Bronchial epithelial cell (primary cell): ENCODE data around the gene SOBP. TPM values are rescaled to one million over a fixed set of nuclear protein-coding genes. Genes with fewer than 3 reads are reported as not detected.

Experiments
- DNase-seq: peaks from one replicate; pipeline ENCODE4 v3.0.0-alpha.2; 2010; ENCODE audit warnings: low read depth
- FAIRE-seq: peaks from 2 replicates; lab custom pipeline; 2011; peaks lifted over from hg19 to GRCh38; lab: Jason Lieb, UNC
- H3K27me3 ChIP-seq: 2 replicates; pipeline ENCODE4 v1.5.1; 2011; ENCODE audit warnings: low read length; ENCODE audit not compliant: control insufficient read depth, insufficient read depth
- H3K36me3 ChIP-seq: 2 replicates; pipeline ENCODE4 v1.5.1; 2011; ENCODE audit warnings: low read length; ENCODE audit not compliant: control insufficient read depth, insufficient read depth
- H3K4me3 ChIP-seq: 2 replicates; pipeline ENCODE4 v1.5.1; 2011; ENCODE audit warnings: mild to moderate bottlenecking, low read depth, low read length, control low read depth
- CTCF ChIP-seq: IDR thresholded peaks from 2 replicates; pipeline ENCODE4 v1.5.1; 2011; ENCODE audit warnings: mild to moderate bottlenecking, moderate library complexity, low read length, control low read depth, inconsistent platforms; ENCODE audit not compliant: insufficient read depth, severe bottlenecking
- total RNA-seq: library from RNA; depleted of rRNA; stranded (reverse); fragments of >200 nt; gene quantifications from 2 replicates; pipeline ENCODE4 v1.2.1, GENCODE V29; 2014

SOBP gene
- total RNA-seq, 1 donor from 2014 or later = 0.26 TPM

- TF ChIP-seq CTCF = no peak
- no peak overlapping the region for H3K4me3 ChIP-seq
- no peaks in the 10 kb centered on the region for H3K36me3 ChIP-seq
- DNase-seq (no peak), FAIRE-seq (no peak)
- H3K27me3 ChIP-seq = no peaks in the 10 kb centered on the region
Measured at GRCh38 chr6:107637316-107638315, 147.7 kb downstream of the SOBP start.

DNA sequence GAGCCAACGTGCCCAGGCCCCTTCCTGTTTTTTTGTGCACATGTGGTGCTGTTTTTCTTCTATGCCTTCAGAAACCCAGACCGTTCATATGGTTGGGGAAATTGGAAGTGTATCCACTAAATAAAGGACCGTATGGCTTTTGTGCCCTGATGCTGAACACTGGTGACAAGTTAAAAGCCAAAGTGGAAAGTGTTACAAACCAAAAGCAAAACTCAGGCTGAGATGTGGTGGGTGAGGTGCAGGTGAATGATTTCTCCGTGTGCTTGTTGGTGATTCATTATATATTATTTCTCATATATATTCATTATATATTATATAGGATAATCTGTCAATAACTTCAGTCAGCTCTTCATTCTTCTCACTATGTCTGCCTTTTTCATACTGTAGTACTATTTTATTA lies 148.6 kb downstream of the SOBP start:
- Histone ChIP-seq H3K36me3 (no peaks in the 10 kb centered on the region), H3K4me3 (no peak overlapping the region), H3K27me3 (no peaks in the 10 kb centered on the region)
- no peak for TF ChIP-seq CTCF
- DNase-seq (no peak), FAIRE-seq (no peak)

DNA sequence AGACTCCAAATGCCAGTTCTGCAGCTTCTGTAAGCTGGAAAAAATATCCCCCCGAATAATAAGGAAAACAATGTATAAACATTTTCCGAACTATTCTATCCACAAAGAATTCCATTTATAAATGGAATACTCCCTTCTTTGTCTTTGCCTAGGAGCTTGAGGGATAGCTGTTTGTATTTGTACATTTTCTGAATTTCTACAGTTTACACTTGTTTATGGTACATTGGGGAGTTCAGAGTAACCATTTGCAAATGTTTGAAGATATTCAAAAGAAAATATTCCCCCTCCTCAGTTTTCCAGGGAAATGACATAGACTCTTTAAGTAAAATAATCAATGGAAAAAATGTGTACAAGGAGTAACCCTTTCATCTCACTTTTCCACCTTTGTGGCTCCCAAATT lies 149.6 kb downstream of the SOBP start:
- Histone ChIP-seq H3K36me3 (no peaks in the 10 kb centered on the region), H3K27me3 (no peaks in the 10 kb centered on the region), H3K4me3 (no peak overlapping the region)
- TF ChIP-seq CTCF = no peak
- no peak for FAIRE-seq
- no peak for DNase-seq

GRCh38 chr6:107641071-107641470 lies 151.2 kb downstream of the SOBP start:
- no peaks in the 10 kb centered on the region for H3K36me3 ChIP-seq
- DNase-seq (no peak), FAIRE-seq (no peak)
- H3K4me3 ChIP-seq = no peak overlapping the region
- no peaks in the 10 kb centered on the region for H3K27me3 ChIP-seq
- TF ChIP-seq CTCF = no peak

DNA sequence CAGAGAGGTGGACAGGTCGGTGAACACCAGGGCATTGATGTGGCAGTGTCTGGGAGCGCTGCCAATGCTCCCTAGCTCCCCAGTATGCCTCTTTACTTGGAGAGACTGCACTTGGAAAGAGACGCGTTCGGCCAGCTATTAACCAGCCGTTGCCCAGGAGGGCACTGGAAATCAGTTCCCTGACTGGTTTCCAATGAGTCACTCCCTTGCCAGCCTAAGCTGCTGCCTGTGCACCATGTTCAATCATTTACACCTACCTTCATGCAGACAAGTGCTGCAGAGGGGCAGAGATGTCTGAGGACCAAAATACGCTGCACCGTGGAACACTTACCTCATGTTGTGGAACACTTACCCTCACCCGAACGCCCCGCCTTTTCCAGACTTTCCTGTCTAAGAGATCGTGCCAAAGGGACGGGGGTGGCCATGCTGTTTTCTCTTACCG lies 151.6 kb downstream of the SOBP start:
- no peak for TF ChIP-seq CTCF
- no peak overlapping the region for H3K4me3 ChIP-seq
- DNase-seq (peak; percentile 53), FAIRE-seq (no peak)
- H3K27me3 ChIP-seq = no peaks in the 10 kb centered on the region
- H3K36me3 ChIP-seq = no peaks in the 10 kb centered on the region
